Liver (tissue), 3 donors: ENCODE measurements around the gene ZMYND11.
A peak's percentile ranks its signal among the peaks of the same experiment; 100 is the strongest.

Experiments used
- CTCF ChIP-seq: fragments of 150-350 bp; IDR thresholded peaks from 2 replicates; pipeline ENCODE4 v1.5.1; 2017; ENCODE audit warnings: improper control_type of control experiment, low read depth, low read length; ENCODE audit not compliant: missing input control
- RAD21 ChIP-seq, 2 donors: IDR thresholded peaks; 2 replicates each; pipeline ENCODE4 v1.6.1; 2016; ENCODE audit warnings: antibody characterized with exemption in 2 of 2, mild to moderate bottlenecking in 2 of 2
- SP1 ChIP-seq: IDR thresholded peaks from 2 replicates; pipeline ENCODE4 v1.6.1; 2018; ENCODE audit warnings: antibody characterized with exemption, mild to moderate bottlenecking
- TF ChIP-seq, protein P1 (sequence below): IDR thresholded peaks from 2 replicates; pipeline ENCODE4 v1.6.1; 2016; ENCODE audit warnings: antibody characterized with exemption, mild to moderate bottlenecking
- TF ChIP-seq, protein P2 (sequence below): IDR thresholded peaks from 2 replicates; pipeline ENCODE4 v1.6.1; 2016; ENCODE audit warnings: antibody characterized with exemption
- donor health status: healthy.
- donor health status: healthy.

- TF ChIP-seq CTCF (no peak), RAD21 (IDR thresholded peaks at IDR 0.05) (no peak), SP1 (no peak)
- TF ChIP-seq, protein P1, sequence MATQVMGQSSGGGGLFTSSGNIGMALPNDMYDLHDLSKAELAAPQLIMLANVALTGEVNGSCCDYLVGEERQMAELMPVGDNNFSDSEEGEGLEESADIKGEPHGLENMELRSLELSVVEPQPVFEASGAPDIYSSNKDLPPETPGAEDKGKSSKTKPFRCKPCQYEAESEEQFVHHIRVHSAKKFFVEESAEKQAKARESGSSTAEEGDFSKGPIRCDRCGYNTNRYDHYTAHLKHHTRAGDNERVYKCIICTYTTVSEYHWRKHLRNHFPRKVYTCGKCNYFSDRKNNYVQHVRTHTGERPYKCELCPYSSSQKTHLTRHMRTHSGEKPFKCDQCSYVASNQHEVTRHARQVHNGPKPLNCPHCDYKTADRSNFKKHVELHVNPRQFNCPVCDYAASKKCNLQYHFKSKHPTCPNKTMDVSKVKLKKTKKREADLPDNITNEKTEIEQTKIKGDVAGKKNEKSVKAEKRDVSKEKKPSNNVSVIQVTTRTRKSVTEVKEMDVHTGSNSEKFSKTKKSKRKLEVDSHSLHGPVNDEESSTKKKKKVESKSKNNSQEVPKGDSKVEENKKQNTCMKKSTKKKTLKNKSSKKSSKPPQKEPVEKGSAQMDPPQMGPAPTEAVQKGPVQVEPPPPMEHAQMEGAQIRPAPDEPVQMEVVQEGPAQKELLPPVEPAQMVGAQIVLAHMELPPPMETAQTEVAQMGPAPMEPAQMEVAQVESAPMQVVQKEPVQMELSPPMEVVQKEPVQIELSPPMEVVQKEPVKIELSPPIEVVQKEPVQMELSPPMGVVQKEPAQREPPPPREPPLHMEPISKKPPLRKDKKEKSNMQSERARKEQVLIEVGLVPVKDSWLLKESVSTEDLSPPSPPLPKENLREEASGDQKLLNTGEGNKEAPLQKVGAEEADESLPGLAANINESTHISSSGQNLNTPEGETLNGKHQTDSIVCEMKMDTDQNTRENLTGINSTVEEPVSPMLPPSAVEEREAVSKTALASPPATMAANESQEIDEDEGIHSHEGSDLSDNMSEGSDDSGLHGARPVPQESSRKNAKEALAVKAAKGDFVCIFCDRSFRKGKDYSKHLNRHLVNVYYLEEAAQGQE, result peak; percentile 17
- TF ChIP-seq, protein P2, sequence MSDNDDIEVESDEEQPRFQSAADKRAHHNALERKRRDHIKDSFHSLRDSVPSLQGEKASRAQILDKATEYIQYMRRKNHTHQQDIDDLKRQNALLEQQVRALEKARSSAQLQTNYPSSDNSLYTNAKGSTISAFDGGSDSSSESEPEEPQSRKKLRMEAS, result no peak
These were observed 578 bp downstream of the ZMYND11 start for GRCh38 chr10:135601-136464.
